Fibroblast of mammary gland (primary cell): ENCODE data around the gene TTC22.

Experiments used
- DNase-seq: peaks from one replicate; pipeline ENCODE4 v3.0.0-alpha.2; 2010; ENCODE audit warnings: low read depth
- H3K4me3 ChIP-seq: 2 replicates; pipeline ENCODE4 v1.5.1; 2011; ENCODE audit warnings: low read depth, mild to moderate bottlenecking, low read length, moderate library complexity; ENCODE audit not compliant: control insufficient read depth
- TF ChIP-seq, protein P1 (sequence below): conservative IDR thresholded peaks from 2 replicates; pipeline ENCODE4 v1.5.1; 2011; ENCODE audit warnings: low read depth, low read length, inconsistent platforms; ENCODE audit not compliant: control insufficient read depth, insufficient read depth

Gene TTC22

GRCh38 chr1:54736685-54737084 is 64.4 kb downstream of the TTC22 start:
- no peak for DNase-seq
- TF ChIP-seq, protein P1, sequence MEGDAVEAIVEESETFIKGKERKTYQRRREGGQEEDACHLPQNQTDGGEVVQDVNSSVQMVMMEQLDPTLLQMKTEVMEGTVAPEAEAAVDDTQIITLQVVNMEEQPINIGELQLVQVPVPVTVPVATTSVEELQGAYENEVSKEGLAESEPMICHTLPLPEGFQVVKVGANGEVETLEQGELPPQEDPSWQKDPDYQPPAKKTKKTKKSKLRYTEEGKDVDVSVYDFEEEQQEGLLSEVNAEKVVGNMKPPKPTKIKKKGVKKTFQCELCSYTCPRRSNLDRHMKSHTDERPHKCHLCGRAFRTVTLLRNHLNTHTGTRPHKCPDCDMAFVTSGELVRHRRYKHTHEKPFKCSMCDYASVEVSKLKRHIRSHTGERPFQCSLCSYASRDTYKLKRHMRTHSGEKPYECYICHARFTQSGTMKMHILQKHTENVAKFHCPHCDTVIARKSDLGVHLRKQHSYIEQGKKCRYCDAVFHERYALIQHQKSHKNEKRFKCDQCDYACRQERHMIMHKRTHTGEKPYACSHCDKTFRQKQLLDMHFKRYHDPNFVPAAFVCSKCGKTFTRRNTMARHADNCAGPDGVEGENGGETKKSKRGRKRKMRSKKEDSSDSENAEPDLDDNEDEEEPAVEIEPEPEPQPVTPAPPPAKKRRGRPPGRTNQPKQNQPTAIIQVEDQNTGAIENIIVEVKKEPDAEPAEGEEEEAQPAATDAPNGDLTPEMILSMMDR, result no peak
- H3K4me3 ChIP-seq, result no peak overlapping the region
